Activated CD4-positive, alpha-beta T cell treated with anti-CD3 and anti-CD28 coated beads for 1 hour (primary cell): ENCODE data around the gene IGSF3.

Experiments
- DNase-seq: peaks from one replicate; pipeline ENCODE4 v3.0.0-alpha.2; 2020

IGSF3 gene

GRCh38 chr1:116545359-116545705 lies 122.2 kb downstream of the IGSF3 start:
- DNase-seq: no peak

DNA sequence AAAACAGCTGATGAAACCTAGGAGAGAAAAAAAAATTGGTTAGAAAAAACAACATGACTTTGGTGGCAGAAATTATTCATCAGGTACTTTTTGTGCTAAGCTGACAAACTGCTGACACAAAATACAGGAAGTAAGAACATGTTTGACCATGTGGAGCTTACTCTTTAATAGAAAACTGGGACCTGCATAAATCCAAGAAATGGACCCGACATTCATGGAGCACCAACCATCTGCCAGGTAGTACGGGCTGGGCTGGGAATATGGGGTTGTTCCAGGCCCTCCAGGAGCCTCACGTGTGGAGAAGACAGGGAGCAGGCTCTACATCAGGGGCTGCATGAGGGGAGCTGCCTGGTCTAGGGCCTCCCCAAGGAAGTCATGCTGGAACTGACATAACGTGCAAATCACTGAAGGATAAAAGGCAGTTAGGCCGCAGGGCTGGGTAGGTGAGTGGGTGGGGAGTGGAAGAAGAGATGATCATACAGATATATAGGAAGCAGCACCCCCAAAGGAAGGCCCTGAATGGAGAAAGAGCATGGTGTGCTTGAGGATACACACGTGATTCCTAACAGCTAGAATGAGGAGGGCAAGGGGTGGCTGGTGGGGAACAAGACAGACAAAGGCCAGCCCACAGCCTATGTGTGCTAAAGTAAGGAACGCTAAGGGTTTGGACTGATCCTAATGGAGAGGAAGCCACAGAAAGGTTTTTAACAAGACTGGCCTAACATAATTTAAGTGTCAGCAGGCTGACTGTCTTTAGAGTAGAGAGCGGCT lies 122.8 kb downstream of the IGSF3 start:
- DNase-seq: no peak

GRCh38 chr1:116540088-116540487 lies 127.4 kb downstream of the IGSF3 start:
- no peak for DNase-seq

GRCh38 chr1:116538544-116538943 lies 129.0 kb downstream of the IGSF3 start:
- no peak for DNase-seq

- DNase-seq: no peak
Measured at GRCh38 chr1:116537898-116538297, 129.6 kb downstream of the IGSF3 start.

GRCh38 chr1:116537040-116537831 lies 130.3 kb downstream of the IGSF3 start:
- DNase-seq: no peak

GRCh38 chr1:116534014-116534739 lies 133.4 kb downstream of the IGSF3 start:
- DNase-seq: no peak

- DNase-seq: no peak
Measured at GRCh38 chr1:116533429-116533820, 134.1 kb downstream of the IGSF3 start.

DNA sequence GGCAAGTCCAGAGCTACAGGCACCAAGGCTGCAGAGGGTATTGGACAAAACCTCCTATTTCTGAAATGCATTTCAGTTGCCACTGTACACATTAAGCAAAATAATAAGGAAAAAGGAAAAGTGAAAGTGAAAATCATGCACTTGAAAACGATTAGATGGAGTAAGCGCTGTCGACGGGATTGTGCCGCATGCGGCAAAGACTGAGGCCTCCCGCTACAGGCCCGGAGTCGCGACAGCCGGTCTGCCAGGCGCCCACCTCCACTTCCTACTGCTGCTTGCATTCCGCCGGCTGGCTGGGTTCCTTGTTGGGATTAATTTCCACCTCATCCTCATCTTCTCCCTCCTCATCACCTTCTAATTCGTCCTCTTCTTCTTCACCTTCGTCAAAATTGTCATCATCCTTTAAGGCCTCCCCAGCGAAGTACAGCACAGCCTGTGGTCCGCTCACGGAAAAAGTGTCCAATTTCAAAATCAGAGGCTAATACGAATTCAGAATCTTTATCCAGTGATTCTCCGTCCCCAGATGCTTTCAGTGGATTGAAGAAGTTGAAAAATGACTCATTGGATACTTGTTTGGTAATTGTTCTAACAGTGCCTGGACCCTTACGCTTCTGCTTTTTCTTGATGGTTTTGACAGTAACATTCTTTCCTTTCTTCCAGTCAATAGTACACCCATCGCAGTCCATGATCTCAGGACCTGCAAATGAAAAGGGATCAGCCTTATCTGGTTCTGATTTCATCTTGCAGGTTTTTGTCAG lies 134.7 kb downstream of the IGSF3 start:
- no peak for DNase-seq

DNA sequence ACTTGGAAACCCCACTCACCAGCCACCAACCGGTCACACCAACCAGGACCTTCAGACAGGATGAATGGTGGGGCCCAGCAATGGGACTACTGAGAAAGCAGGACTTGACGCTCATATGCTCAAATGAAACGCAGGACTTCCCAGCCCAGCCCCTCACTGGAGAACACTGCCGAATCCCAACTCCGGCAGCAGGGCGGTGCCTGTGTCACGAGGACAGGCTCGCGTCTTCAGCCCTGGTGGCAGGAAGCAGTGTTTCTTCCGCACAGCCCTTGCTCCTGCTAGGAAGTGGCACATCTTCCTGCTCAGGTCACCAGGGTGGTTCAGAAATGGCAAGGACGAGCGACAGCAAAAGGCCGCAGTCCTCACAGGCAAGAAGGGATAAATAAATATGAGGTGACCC lies 135.6 kb downstream of the IGSF3 start:
- no peak for DNase-seq

DNA sequence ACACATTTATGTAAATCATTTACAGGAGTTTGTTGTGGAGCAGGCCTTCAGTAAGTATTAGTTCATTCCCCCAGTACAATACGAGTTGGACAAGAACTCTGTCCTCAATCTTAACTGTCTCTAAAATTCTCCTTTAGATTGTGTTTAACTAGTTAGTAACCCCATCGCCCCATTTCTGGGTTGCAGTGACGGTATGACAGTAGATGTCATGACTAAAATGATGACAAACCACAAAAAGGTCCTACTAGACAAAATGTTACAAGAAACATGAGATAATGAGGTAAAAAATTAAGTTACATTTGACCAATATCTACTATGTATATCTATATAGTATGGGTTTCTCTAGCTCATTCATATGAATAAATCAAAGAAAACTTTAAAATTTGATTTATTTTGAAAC lies 137.9 kb downstream of the IGSF3 start:
- DNase-seq: no peak

DNA sequence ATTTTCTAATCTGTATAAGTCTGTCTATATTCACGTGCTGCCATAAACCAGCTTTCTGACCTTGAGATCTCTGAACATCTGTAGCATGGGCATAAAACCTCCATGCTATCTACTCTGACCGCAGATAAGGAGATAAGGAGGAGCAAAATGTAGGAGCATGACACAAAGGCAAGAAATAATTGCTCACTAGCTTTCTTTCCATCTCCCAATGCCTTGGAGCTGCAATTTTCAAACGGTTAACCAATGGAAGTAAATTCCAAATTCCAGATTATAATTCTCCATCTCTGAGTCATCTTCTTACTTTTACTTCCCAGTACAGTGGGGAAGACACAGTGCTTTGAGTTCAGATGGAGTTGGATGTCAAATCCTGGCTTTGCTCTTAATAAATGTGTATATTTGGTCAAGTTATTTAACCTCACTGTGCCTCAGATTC lies 138.3 kb downstream of the IGSF3 start:
- DNase-seq: no peak

- no peak for DNase-seq
Measured at GRCh38 chr1:116528329-116529083, 139.0 kb downstream of the IGSF3 start.

DNA sequence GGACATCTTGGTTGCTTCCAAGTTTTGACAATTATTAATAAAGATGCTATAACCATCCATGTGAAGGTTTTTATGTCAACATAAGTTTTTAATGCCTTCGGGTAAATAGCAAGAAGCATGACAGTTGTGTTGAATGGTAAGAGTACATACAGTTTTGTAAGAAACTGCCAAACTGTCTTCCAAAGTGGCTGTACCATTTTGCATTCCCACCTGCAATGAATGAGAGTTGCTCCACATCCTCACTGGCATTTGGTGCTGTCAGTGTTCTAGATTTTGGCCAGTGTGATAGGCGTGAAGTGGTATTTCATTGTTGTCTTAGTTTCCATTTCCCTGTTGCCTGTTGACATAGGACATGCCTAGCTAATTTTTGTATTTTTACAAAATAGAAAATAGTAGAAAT lies 142.1 kb downstream of the IGSF3 start:
- DNase-seq: no peak
